Lower lobe of right lung (tissue), 2 donors: ENCODE measurements around the gene NLGN3. TPM values are rescaled to one million over a fixed set of nuclear protein-coding genes. Genes with fewer than 3 reads are reported as not detected.

Source experiments
- ATAC-seq, 2 donors: fragments of 200-7000 bp; cut with Tn5 transposase; one replicate each; pipeline ENCODE4 v1.9.1; 2020 to 2022; ENCODE audit warnings: mild to moderate bottlenecking in 2 of 2, moderate library complexity in 2 of 2
- DNase-seq: peaks from one replicate; pipeline ENCODE4 v3.0.0-alpha.2; 2020
- H3K27ac ChIP-seq: fragments of 200-600 bp; one replicate; pipeline ENCODE4 v1.8.0; 2022
- H3K27me3 ChIP-seq: fragments of 200-600 bp; one replicate; pipeline ENCODE4 v1.8.0; 2022; ENCODE audit warnings: low read depth
- H3K36me3 ChIP-seq: fragments of 200-600 bp; one replicate; pipeline ENCODE4 v1.8.0; 2022; ENCODE audit warnings: mild to moderate bottlenecking
- H3K4me1 ChIP-seq: fragments of 200-600 bp; one replicate; pipeline ENCODE4 v1.8.0; 2022
- H3K4me3 ChIP-seq: fragments of 200-600 bp; one replicate; pipeline ENCODE4 v1.8.0; 2022; ENCODE audit warnings: mild to moderate bottlenecking
- H3K9me3 ChIP-seq: fragments of 200-600 bp; one replicate; pipeline ENCODE4 v1.8.0; 2022
- intact Hi-C: fragments of 100-400 bp; cut with DNase I; formaldehyde crosslinking; loops from one replicate; pipeline ENCODE4 v1.11.0; 2022
- total RNA-seq: library from RNA; stranded (reverse); fragmentation: NEBNext Ultra II Directional; extraction: Animal tissue kit (Norgen Biotek cat#: 25700); gene quantifications from one replicate; pipeline ENCODE4 v1.2.1, GENCODE V29; 2021
- TF ChIP-seq, protein P1 (sequence below): fragments of 200-600 bp; IDR thresholded peaks from one replicate; pipeline ENCODE4 v1.8.0; 2022; ENCODE audit warnings: antibody characterized with exemption, mild to moderate bottlenecking
- donor health status: DM: no; HTN: yes; CAD: no; lungs with severe emphysema.

NLGN3 gene
- total RNA-seq, 1 donor from 2014 or later: 1.3 TPM

DNA sequence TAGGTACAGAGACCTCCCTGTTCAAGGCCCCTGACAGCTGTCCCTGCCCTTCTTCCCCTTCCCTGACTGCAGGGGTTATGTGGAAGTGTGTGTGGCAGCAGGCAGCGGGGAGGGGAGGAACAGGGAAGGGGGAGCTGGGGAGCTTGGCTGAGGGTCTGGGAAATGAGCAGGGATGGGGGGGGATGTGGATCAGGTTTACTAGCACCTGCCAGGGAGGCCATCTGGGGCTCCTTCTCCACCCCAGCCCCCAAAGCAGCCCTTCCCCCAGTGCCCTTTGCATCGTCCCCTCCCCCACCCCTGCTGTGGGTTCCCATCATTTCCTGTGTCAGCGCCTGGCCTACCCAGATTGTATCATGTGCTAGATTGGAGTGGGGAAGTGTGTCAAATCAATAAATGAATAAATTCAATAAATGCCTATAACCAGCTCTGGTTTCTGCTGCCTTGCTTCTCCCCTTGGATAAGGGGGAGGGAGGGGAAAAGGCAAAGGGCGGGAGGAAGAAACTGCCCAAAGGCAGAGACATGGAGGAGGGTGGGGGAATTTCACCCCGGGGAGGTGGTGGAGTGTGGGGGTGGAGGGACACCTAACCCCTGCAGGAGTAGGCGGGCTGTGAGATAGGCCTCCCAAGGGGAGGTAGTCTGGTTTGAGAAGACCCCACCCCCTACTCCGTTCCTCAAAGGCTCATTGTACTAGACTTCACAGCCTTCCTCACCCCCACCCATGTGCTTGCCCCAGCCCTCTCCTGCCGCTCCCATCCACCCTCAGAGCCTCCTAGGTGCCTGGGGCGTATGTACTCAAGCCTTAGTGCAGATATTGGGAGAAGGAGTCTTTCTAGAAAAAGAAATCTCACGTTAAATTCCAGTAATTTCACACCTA lies 41.3 kb upstream of the NLGN3 start:
- ATAC-seq (peak; percentile 28 to 61), DNase-seq (peak; percentile 46)
- no peaks in the 10 kb centered on the region for H3K4me1 ChIP-seq
- no peaks in the 10 kb centered on the region for H3K27me3 ChIP-seq
- intact Hi-C loops: no loop called here
- TF ChIP-seq, protein P1, sequence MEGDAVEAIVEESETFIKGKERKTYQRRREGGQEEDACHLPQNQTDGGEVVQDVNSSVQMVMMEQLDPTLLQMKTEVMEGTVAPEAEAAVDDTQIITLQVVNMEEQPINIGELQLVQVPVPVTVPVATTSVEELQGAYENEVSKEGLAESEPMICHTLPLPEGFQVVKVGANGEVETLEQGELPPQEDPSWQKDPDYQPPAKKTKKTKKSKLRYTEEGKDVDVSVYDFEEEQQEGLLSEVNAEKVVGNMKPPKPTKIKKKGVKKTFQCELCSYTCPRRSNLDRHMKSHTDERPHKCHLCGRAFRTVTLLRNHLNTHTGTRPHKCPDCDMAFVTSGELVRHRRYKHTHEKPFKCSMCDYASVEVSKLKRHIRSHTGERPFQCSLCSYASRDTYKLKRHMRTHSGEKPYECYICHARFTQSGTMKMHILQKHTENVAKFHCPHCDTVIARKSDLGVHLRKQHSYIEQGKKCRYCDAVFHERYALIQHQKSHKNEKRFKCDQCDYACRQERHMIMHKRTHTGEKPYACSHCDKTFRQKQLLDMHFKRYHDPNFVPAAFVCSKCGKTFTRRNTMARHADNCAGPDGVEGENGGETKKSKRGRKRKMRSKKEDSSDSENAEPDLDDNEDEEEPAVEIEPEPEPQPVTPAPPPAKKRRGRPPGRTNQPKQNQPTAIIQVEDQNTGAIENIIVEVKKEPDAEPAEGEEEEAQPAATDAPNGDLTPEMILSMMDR: no peak
- no peaks in the 10 kb centered on the region for H3K9me3 ChIP-seq
- H3K27ac ChIP-seq: peak overlapping the region; percentile 53
- no peaks in the 10 kb centered on the region for H3K36me3 ChIP-seq
- no peak overlapping the region for H3K4me3 ChIP-seq

DNA sequence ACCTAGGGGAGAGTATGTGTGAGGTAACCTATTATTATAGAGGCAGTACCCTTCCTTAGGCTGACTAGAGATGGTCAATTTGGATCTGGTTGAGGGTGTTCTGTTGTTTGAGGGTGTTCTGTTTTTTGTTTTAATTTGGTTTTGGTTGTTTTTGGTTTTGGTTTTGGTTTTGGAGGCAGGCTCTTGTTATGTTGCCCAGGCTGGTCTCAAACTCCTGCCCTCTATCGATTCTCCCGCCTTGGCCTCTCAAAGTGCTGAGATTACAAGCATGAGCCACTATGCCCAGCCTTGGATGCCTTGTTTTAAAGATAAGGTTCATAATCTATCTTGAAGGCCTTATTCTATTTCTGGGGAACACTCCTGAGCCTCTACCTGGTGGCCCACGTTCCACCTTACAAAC lies 39.0 kb upstream of the NLGN3 start:
- Histone ChIP-seq H3K27me3 (no peaks in the 10 kb centered on the region), H3K4me1 (no peaks in the 10 kb centered on the region), H3K4me3 (no peak overlapping the region), H3K9me3 (no peaks in the 10 kb centered on the region), H3K27ac (no peak overlapping the region), H3K36me3 (no peaks in the 10 kb centered on the region)
- ATAC-seq (no peak), DNase-seq (no peak)
- TF ChIP-seq, protein P1: no peak
- intact Hi-C loops: no loop called here

DNA sequence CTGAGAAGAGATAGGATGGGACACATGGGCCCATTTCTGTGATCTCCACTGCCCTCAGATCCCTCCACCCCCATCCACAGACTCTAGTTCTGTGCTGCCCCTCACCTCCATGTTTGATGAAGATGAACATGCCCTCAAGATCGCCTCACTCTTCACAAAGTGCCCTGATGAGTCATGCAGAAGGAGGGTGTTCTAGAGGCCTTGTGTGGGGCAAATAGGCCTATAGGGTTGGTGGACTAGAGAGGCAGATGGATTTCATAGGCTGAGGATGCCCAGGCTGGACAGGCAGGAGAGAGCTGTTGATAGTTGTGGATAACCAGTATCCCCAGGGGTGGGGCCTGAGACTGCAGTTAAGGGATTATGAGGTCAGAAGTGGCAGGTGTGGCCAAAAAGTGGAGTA lies 38.2 kb upstream of the NLGN3 start, which contains the start of gene CXorf65:
Gene CXorf65, minus strand, starts transcription at position 314 of the 400 bp plus-strand sequence. Its CDS starts 184 bp downstream, at position 130.
- H3K27me3 ChIP-seq: no peaks in the 10 kb centered on the region
- TF ChIP-seq, protein P1: no peak
- intact Hi-C loops: no loop called here

DNA sequence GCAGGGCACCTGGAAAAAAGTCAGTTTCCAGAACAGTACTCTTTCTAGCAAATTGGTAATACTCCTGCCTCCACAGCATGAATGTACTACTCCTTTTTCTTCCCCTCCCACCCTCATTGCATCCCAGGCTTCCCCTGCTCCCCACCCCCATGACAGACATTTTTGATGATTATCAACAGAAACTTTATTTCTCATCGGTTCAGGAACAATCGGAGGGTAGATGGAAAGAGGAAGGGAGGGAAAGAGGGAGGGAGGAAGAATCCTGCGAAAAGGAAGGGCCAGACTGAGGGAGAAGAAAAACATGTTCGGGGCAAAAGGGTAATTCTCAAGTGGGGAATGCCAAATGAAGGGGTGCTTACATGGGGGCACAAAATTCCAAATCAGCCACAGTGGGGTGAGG lies 37.4 kb upstream of the NLGN3 start:
- TF ChIP-seq, protein P1: no peak
- Histone ChIP-seq H3K4me3 (no peak overlapping the region), H3K9me3 (no peaks in the 10 kb centered on the region), H3K27ac (no peak overlapping the region), H3K36me3 (no peaks in the 10 kb centered on the region), H3K27me3 (no peaks in the 10 kb centered on the region), H3K4me1 (no peaks in the 10 kb centered on the region)
- no peak for ATAC-seq
- DNase-seq: no peak
- intact Hi-C loops: no loop called here

More for the DNA sequence above, 38.2 kb upstream of the NLGN3 start, which contains the start of gene CXorf65:
- ATAC-seq: peak in 1 of 2 donors; percentile 14
- no peak for DNase-seq
- H3K27ac ChIP-seq: no peak within 1 kb of the TSS
- H3K4me3 ChIP-seq: no peak within 1 kb of the TSS
- H3K9me3 ChIP-seq: no peaks in the 10 kb centered on the region
- H3K4me1 ChIP-seq: no peaks in the 10 kb centered on the region
- no peaks in the 10 kb centered on the region for H3K36me3 ChIP-seq

DNA sequence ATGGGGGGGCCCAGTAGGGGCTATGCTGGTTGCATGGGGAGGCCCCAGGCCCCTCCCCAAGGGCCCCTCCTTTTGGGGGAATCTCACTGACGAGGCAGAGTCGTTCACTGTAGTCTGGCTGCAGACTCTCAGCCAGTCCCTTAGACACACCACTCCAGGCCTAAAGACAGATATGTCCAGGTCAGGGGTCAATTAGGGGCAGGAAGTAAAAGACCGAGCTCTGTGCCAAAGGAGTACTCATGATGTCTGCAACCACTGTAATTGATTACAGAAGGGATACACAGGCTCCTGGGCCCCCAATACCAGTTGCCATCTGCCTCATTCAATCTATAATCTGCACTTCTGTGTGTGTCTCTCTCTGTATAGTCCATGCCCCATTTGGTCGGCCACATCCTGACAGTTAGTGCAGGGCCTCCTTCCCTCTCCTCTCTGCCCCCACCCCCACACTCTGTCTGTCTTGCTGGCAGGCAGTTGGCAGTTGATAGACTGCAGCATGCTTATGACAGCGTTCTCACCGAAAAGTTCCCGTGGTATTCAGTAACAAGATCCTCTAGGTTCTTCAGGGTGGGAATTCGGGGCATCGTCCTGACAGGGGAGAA lies 36.8 kb upstream of the NLGN3 start:
- ATAC-seq (no peak), DNase-seq (no peak)
- intact Hi-C loops: no loop called here
- no peaks in the 10 kb centered on the region for H3K9me3 ChIP-seq
- H3K27me3 ChIP-seq: no peaks in the 10 kb centered on the region
- H3K27ac ChIP-seq: no peak overlapping the region
- no peaks in the 10 kb centered on the region for H3K4me1 ChIP-seq
- H3K4me3 ChIP-seq: no peak overlapping the region
- H3K36me3 ChIP-seq: no peaks in the 10 kb centered on the region
- TF ChIP-seq, protein P1: no peak
